SKM-1 (cell line): ENCODE measurements around the gene IL21R.
"Not testable (repeated sequence)": the region's sequence is repeated elsewhere in the genome, so short reads cannot be mapped to it uniquely, and the experiment has no call there.

Experiments used
- DNase-seq: peaks from one replicate; lab custom pipeline; 2025; ENCODE audit not compliant: unreplicated experiment; lab: John Stamatoyannopoulos, UW

IL21R gene

GRCh38 chr16:27441998-27442397 lies 40.0 kb downstream of the IL21R start:
- no peak for DNase-seq

GRCh38 chr16:27444015-27444414 lies 42.0 kb downstream of the IL21R start:
- DNase-seq = no peak

- DNase-seq = no peak
These were observed 42.5 kb downstream of the IL21R start for GRCh38 chr16:27444470-27444869.

- DNase-seq = no peak
These were observed 43.7 kb downstream of the IL21R start for GRCh38 chr16:27445502-27446175.

- DNase-seq = no peak
These were observed 44.7 kb downstream of the IL21R start for GRCh38 chr16:27446721-27447120.

- DNase-seq = no peak
These were observed 45.3 kb downstream of the IL21R start for GRCh38 chr16:27447301-27447700.

GRCh38 chr16:27448532-27449433 lies 46.8 kb downstream of the IL21R start:
- no peak for DNase-seq

GRCh38 chr16:27449434-27450195 lies 47.6 kb downstream of the IL21R start:
- no peak for DNase-seq

- no peak for DNase-seq
These were observed 48.2 kb downstream of the IL21R start for GRCh38 chr16:27450196-27450549.

- no peak for DNase-seq
These were observed 50.9 kb downstream of the IL21R start for GRCh38 chr16:27452569-27453493.

- DNase-seq = no peak
These were observed 51.5 kb downstream of the IL21R start for GRCh38 chr16:27453494-27453825.

GRCh38 chr16:27455700-27456099 lies 53.7 kb downstream of the IL21R start:
- no peak for DNase-seq

GRCh38 chr16:27457605-27457900 lies 55.6 kb downstream of the IL21R start:
- not testable (repeated sequence) for DNase-seq

- no peak for DNase-seq
These were observed 56.3 kb downstream of the IL21R start for GRCh38 chr16:27458258-27458657.

GRCh38 chr16:27458987-27459688 lies 57.2 kb downstream of the IL21R start:
- DNase-seq = no peak

GRCh38 chr16:27460213-27460612 lies 58.2 kb downstream of the IL21R start:
- DNase-seq = no peak

GRCh38 chr16:27460663-27461482 lies 58.9 kb downstream of the IL21R start:
- DNase-seq = no peak

- no peak for DNase-seq
These were observed 59.7 kb downstream of the IL21R start for GRCh38 chr16:27461483-27462171.
